ENCODE data around the gene PRKG2. TPM values are rescaled to one million over a fixed set of nuclear protein-coding genes. Genes with fewer than 3 reads are reported as not detected.

PRKG2 gene
- total and polyA plus RNA-seq, 2 donors (not counting 3 experiments of a cell fraction or from before 2014, with no cell fraction given) = not detected

- H3K79me2 ChIP-seq (ENCODE audit: control insufficient read depth, insufficient read depth, low read length) = no peaks in the 10 kb centered on the region
- no peak for FAIRE-seq
- H4K20me1 ChIP-seq (replicated peaks; ENCODE audit: control insufficient read depth, extremely low read depth, insufficient read depth, low read length) = no peaks in the 10 kb centered on the region
- intact Hi-C loops (cut with micrococcal nuclease) (no loop called here), dilution Hi-C loops (cut with MboI; ENCODE audit: extremely low pct_ligation_motif_present, low sequenced_read_pairs) (no loop called here)
- TF ChIP-seq GATA2 (IDR thresholded peaks at IDR 0.05; ENCODE audit: insufficient read depth, insufficient read length, low read depth, low read length) (no peak), MAX (IDR thresholded peaks at IDR 0.05; ENCODE audit: insufficient read depth, insufficient read length) (no peak), FOS (IDR thresholded peaks at IDR 0.05; ENCODE audit: borderline replicate concordance, insufficient read depth, low read length) (no peak), POLR2A (IDR thresholded peaks at IDR 0.05; ENCODE audit: low read depth, low read length) (no peak), JUN (IDR thresholded peaks at IDR 0.05; ENCODE audit: borderline replicate concordance, insufficient read depth, insufficient read length, low read depth) (no peak), MYC (IDR thresholded peaks at IDR 0.05; ENCODE audit: low read depth, low read length) (no peak), POLR2AphosphoS5 (IDR thresholded peaks at IDR 0.05; ENCODE audit: insufficient read depth, low read depth, low read length) (no peak), CTCF (IDR thresholded peaks at IDR 0.05; ENCODE audit: extremely low read depth in 1 of 2, insufficient read depth in 1 of 2, low read depth in 1 of 2, low read length in 2 of 2) (no peak), EZH2 (IDR thresholded peaks at IDR 0.05; ENCODE audit: borderline replicate concordance, low read depth, low read length, severe bottlenecking) (no peak)
- no peaks in the 10 kb centered on the region for H3K4me1 ChIP-seq (ENCODE audit: control insufficient read depth, extremely low read depth, insufficient read depth, low read length)
- H3K9me3 ChIP-seq (replicated peaks; ENCODE audit: control insufficient read depth, insufficient read depth, low read length) = no peaks in the 10 kb centered on the region
- no peak overlapping the region for H3K4me3 ChIP-seq (replicated peaks in 1 of 3; ENCODE audit: insufficient read depth in 1 of 3, low read depth in 1 of 3, low read length in 3 of 3)
- no peak overlapping the region for H3K27ac ChIP-seq (ENCODE audit: insufficient read depth, low read depth, low read length)
- DNase-seq (ENCODE audit: low read depth, low spot score) = no peak
- BruUV-seq (replicated peaks) = no TSS peak
- POLR2A ChIA-PET = no interaction called here
- no peak overlapping the region for H3K9ac ChIP-seq (replicated peaks; ENCODE audit: extremely low read depth, insufficient read depth, low read length)
- CTCF ChIA-PET = no interaction called here
- H3K4me2 ChIP-seq (ENCODE audit: insufficient read depth, low read length) = no peak overlapping the region
- H3K27me3 ChIP-seq (ENCODE audit: control insufficient read depth in 2 of 2, insufficient read depth in 2 of 2, low read length in 2 of 2) = no peaks in the 10 kb centered on the region
- H2AFZ ChIP-seq (ENCODE audit: low read depth, low read length) = no peak overlapping the region
- no peaks in the 10 kb centered on the region for H3K9me1 ChIP-seq (replicated peaks; ENCODE audit: control insufficient read depth, extremely low read depth, insufficient read depth, low read length)
- no peaks in the 10 kb centered on the region for H3K36me3 ChIP-seq (ENCODE audit: control insufficient read depth in 2 of 2, extremely low read depth in 1 of 2, insufficient read depth in 2 of 2, low read length in 2 of 2)
These were observed 102.0 kb downstream of the PRKG2 start for GRCh38 chr4:81113024-81113423.

Measured in endothelial cell of umbilical vein (primary cell).